GM23338 (cell line): ENCODE data around the gene RASA3. TPM values are rescaled to one million over a fixed set of nuclear protein-coding genes. Genes with fewer than 3 reads are reported as not detected.

ENCODE experiments used
- ATAC-seq: fragments of 200-7000 bp; cut with Tn5 transposase; 3 replicates; pipeline ENCODE4 v1.9.1; 2020
- DNase-seq: peaks from one replicate; pipeline ENCODE4 v3.0.0-alpha.2; 2015; ENCODE audit warnings: low spot score
- H2AFZ ChIP-seq: fragments of 200-600 bp; sonication (generic); 2 replicates; pipeline ENCODE4 v1.8.0; 2016; ENCODE audit warnings: antibody characterized with exemption, mild to moderate bottlenecking, moderate library complexity
- H3F3A ChIP-seq: fragments of 200-600 bp; sonication (generic); replicated peaks from 2 replicates; pipeline ENCODE4 v1.8.0; 2017; ENCODE audit warnings: antibody characterized with exemption, mixed run types, low read depth
- H3K27ac ChIP-seq: fragments of 200-600 bp; sonication (generic); 2 replicates; pipeline ENCODE4 v1.6.1; 2016; ENCODE audit warnings: low read depth
- H3K27me3 ChIP-seq: fragments of 200-600 bp; sonication (generic); 2 replicates; pipeline ENCODE4 v1.8.0; 2016; ENCODE audit warnings: mild to moderate bottlenecking, mixed run types, moderate library complexity; ENCODE audit not compliant: insufficient read depth
- H3K36me3 ChIP-seq: fragments of 200-600 bp; sonication (generic); 2 replicates; pipeline ENCODE4 v1.8.0; 2016; ENCODE audit warnings: mild to moderate bottlenecking; ENCODE audit not compliant: insufficient read depth
- H3K4me1 ChIP-seq: fragments of 200-600 bp; sonication (generic); 2 replicates; pipeline ENCODE4 v1.8.0; 2016; ENCODE audit warnings: mild to moderate bottlenecking, moderate library complexity; ENCODE audit not compliant: insufficient read depth
- H3K4me2 ChIP-seq: fragments of 200-600 bp; sonication (generic); 2 replicates; pipeline ENCODE4 v1.7.1; 2017; ENCODE audit warnings: mixed run types
- H3K4me3 ChIP-seq: fragments of 200-600 bp; sonication (generic); 2 replicates; pipeline ENCODE4 v1.6.1; 2016; ENCODE audit warnings: mixed run types
- H3K79me2 ChIP-seq: fragments of 200-600 bp; sonication (generic); replicated peaks from 2 replicates; pipeline ENCODE4 v1.8.0; 2017; ENCODE audit warnings: mild to moderate bottlenecking; ENCODE audit not compliant: insufficient read depth
- H3K9me2 ChIP-seq: fragments of 200-600 bp; sonication (generic); 2 replicates; pipeline ENCODE4 v1.8.0; 2017; ENCODE audit not compliant: insufficient read depth
- H4K20me1 ChIP-seq: fragments of 200-600 bp; sonication (generic); replicated peaks from 2 replicates; pipeline ENCODE4 v1.8.0; 2017; ENCODE audit warnings: mild to moderate bottlenecking; ENCODE audit not compliant: insufficient read depth
- H3K27ac Mint-ChIP-seq: 2 replicates; pipeline ENCODE4 v1.8.0; 2020; ENCODE audit warnings: inconsistent platforms, mild to moderate bottlenecking, moderate library complexity, mixed read lengths
- H3K27me3 Mint-ChIP-seq: 3 replicates; pipeline ENCODE4 v1.8.0; 2022; ENCODE audit warnings: low read depth, mild to moderate bottlenecking, moderate library complexity, mixed read lengths, inconsistent platforms; ENCODE audit not compliant: insufficient read depth, poor library complexity
- H3K36me3 Mint-ChIP-seq: 3 replicates; pipeline ENCODE4 v1.8.0; 2021; ENCODE audit warnings: low read depth, mild to moderate bottlenecking, inconsistent platforms, moderate library complexity, mixed read lengths
- H3K4me1 Mint-ChIP-seq: 3 replicates; pipeline ENCODE4 v1.8.0; 2020; ENCODE audit warnings: mild to moderate bottlenecking, inconsistent platforms, mixed read lengths
- H3K4me3 Mint-ChIP-seq: 3 replicates; pipeline ENCODE4 v1.8.0; 2021; ENCODE audit warnings: moderate library complexity, mild to moderate bottlenecking, inconsistent platforms, mixed read lengths
- H3K9me3 Mint-ChIP-seq: 3 replicates; pipeline ENCODE4 v1.8.0; 2020; ENCODE audit warnings: moderate library complexity, mild to moderate bottlenecking, inconsistent platforms, mixed read lengths
- CTCF ChIP-seq, 2 experiments: fragments of 200-600 bp in 1 of 2; sonication (generic) in 1 of 2; conservative IDR thresholded peaks; 2 replicates each; pipeline versions ENCODE4 v1.5.1 to v1.6.1; 2016 to 2017; ENCODE audit warnings: antibody characterized with exemption in 2 of 2, low read depth in 2 of 2, mild to moderate bottlenecking in 2 of 2, moderate library complexity in 1 of 2
- ETS1 ChIP-seq: IDR thresholded peaks from 2 replicates; pipeline ENCODE4 v1.6.1; 2016; ENCODE audit warnings: antibody characterized with exemption
- EZH2 ChIP-seq: fragments of 200-600 bp; sonication (generic); IDR thresholded peaks from one replicate; pipeline ENCODE4 v1.8.0; 2017; ENCODE audit warnings: antibody characterized with exemption, mild to moderate bottlenecking, low read depth; ENCODE audit not compliant: unreplicated experiment
- JUNB ChIP-seq: IDR thresholded peaks from one replicate; pipeline ENCODE4 v1.6.1; 2016; ENCODE audit warnings: antibody characterized with exemption; ENCODE audit not compliant: unreplicated experiment
- POLR2AphosphoS5 ChIP-seq: IDR thresholded peaks from 2 replicates; pipeline ENCODE4 v1.6.1; 2016; ENCODE audit warnings: antibody characterized with exemption, low read depth
- ZNF114 ChIP-seq: fragments of 250-450 bp; sonication (Bioruptor Pico); IDR thresholded peaks from 2 replicates; pipeline ENCODE4 v1.5.0; 2020; ENCODE audit warnings: mild to moderate bottlenecking, moderate library complexity
- polyA plus RNA-seq: library from polyadenylated mRNA; unstranded; fragments of >200 nt; fragmentation: Nextera tagmentation; extraction: Ambion mirVana; gene quantifications from 2 replicates; pipeline ENCODE4 v1.2.1, GENCODE V29; 2016
- total RNA-seq: library from RNA; depleted of rRNA; stranded (reverse); fragments of >200 nt; shearing (Covaris generic); gene quantifications from 2 replicates; pipeline ENCODE4 v1.2.3, GENCODE V29; 2014

The RASA3 gene
- total and polyA plus RNA-seq, 2 experiments from 2014 or later = 11.2 to 20.7 TPM

GRCh38 chr13:114023716-114024602, 108.5 kb downstream of the RASA3 start:
- H3K36me3 ChIP-seq = no peaks in the 10 kb centered on the region
- ATAC-seq = peak; percentile 28
- H4K20me1 ChIP-seq = no peaks in the 10 kb centered on the region; the same call in 1 of the 2 replicates
- no peaks in the 10 kb centered on the region for H3K79me2 ChIP-seq
- no peak for DNase-seq
- no peak overlapping the region for H3K27ac ChIP-seq
- H3K4me3 Mint-ChIP-seq = no peak overlapping the region
- H3K9me3 Mint-ChIP-seq = no peaks in the 10 kb centered on the region
- peak overlapping the region; percentile 63; the same call in 1 of the 2 replicates for H3K27ac Mint-ChIP-seq
- H3K4me3 ChIP-seq = no peak overlapping the region
- H3K4me1 ChIP-seq = no peaks in the 10 kb centered on the region
- peaks cover 11% of the 10 kb centered on the region for H3K4me1 Mint-ChIP-seq
- no peaks in the 10 kb centered on the region for H3K9me2 ChIP-seq
- H3K27me3 ChIP-seq = no peaks in the 10 kb centered on the region
- no peaks in the 10 kb centered on the region for H3F3A ChIP-seq
- no peak overlapping the region for H2AFZ ChIP-seq
- peaks cover 6% of the 10 kb centered on the region; the same call in 2 of the 3 replicates for H3K36me3 Mint-ChIP-seq
- H3K27me3 Mint-ChIP-seq = peaks cover 8% of the 10 kb centered on the region
- H3K4me2 ChIP-seq = no peak overlapping the region
- no peak for TF ChIP-seq ETS1
- TF ChIP-seq CTCF (conservative IDR thresholded peaks at IDR 0.05; ENCODE audit: low read depth in 2 of 2) = peak in 1 of 2 experiments; percentile 6; a peak in 1 of 4 replicates

DNA sequence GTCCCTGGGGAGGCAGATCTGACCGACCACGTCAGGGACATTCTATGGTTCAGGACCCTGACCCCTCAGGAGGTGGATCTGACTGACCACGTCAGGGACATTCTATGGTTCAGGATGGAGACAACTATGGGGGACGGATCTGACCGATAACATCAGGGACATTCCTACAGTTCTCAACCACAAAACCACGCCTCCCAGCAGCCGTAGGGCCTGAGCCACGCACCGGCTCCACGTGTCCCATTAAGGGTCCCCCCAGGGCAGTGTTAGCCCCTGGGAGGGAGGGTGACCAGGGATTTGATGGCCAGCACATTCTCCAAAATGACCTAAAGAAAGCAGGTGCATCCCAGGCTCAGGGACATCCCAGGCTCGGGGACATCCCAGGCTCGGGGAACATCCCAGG, 109.5 kb downstream of the RASA3 start:
- Histone ChIP-seq H3F3A (no peaks in the 10 kb centered on the region), H2AFZ (no peak overlapping the region), H3K27ac (no peak overlapping the region), H3K79me2 (no peaks in the 10 kb centered on the region), H3K4me1 (no peaks in the 10 kb centered on the region), H3K9me2 (no peaks in the 10 kb centered on the region), H3K36me3 (no peaks in the 10 kb centered on the region), H3K27me3 (no peaks in the 10 kb centered on the region), H3K4me3 (no peak overlapping the region), H3K4me2 (no peak overlapping the region), H4K20me1 (no peaks in the 10 kb centered on the region; the same call in 1 of the 2 replicates)
- H3K9me3 Mint-ChIP-seq = no peaks in the 10 kb centered on the region
- ATAC-seq (no peak), DNase-seq (no peak)
- H3K27ac Mint-ChIP-seq = no peak overlapping the region
- H3K36me3 Mint-ChIP-seq = peaks cover 6% of the 10 kb centered on the region; the same call in 2 of the 3 replicates
- peaks cover 8% of the 10 kb centered on the region for H3K27me3 Mint-ChIP-seq
- H3K4me1 Mint-ChIP-seq = peaks cover 11% of the 10 kb centered on the region
- H3K4me3 Mint-ChIP-seq = no peak overlapping the region
- TF ChIP-seq ZNF114 (CRISPR knock-in tag) = no peak
- no peak for TF ChIP-seq JUNB

GRCh38 chr13:114022309-114022669, 110.1 kb downstream of the RASA3 start:
- H3K9me3 Mint-ChIP-seq = no peaks in the 10 kb centered on the region
- no peaks in the 10 kb centered on the region for H3K4me1 ChIP-seq
- DNase-seq (no peak), ATAC-seq (no peak)
- no peaks in the 10 kb centered on the region; the same call in 1 of the 2 replicates for H4K20me1 ChIP-seq
- no peaks in the 10 kb centered on the region for H3K36me3 ChIP-seq
- H3K36me3 Mint-ChIP-seq = peaks cover 6% of the 10 kb centered on the region; the same call in 2 of the 3 replicates
- no peak overlapping the region for H3K4me3 ChIP-seq
- no peak overlapping the region for H3K27ac ChIP-seq
- peaks cover 8% of the 10 kb centered on the region for H3K27me3 Mint-ChIP-seq
- peaks cover 11% of the 10 kb centered on the region for H3K4me1 Mint-ChIP-seq
- no peaks in the 10 kb centered on the region for H3K27me3 ChIP-seq
- H3K4me2 ChIP-seq = no peak overlapping the region
- H3F3A ChIP-seq = no peaks in the 10 kb centered on the region
- H2AFZ ChIP-seq = no peak overlapping the region
- no peak overlapping the region for H3K27ac Mint-ChIP-seq
- H3K9me2 ChIP-seq = no peaks in the 10 kb centered on the region
- no peaks in the 10 kb centered on the region for H3K79me2 ChIP-seq
- H3K4me3 Mint-ChIP-seq = no peak overlapping the region
- TF ChIP-seq EZH2 = no peak
- TF ChIP-seq POLR2AphosphoS5 = no peak
- no peak for TF ChIP-seq JUNB
- TF ChIP-seq ZNF114 (CRISPR knock-in tag) = no peak
